ENCODE results near the gene SETX.

- TF ChIP-seq ARNTL (CRISPR knock-in tag; IDR thresholded peaks at IDR 0.05; ENCODE audit: borderline replicate concordance, low read depth) (no peak), TOX (CRISPR knock-in tag; IDR thresholded peaks at IDR 0.05; ENCODE audit: borderline replicate concordance) (no peak)
Observed at GRCh38 chr9:132239999-132240840, 114.6 kb downstream of the SETX start.
